HG02571 (cell line): ENCODE data around the gene PILRA.
"Not testable (repeated sequence)": the region's sequence is repeated elsewhere in the genome, so short reads cannot be mapped to it uniquely, and the experiment has no call there.

Source experiments
- ATAC-seq: cut with Tn5 transposase; IDR thresholded peaks from one replicate; pipeline ENCODE4 v1.9.1; 2021; ENCODE audit warnings: mild to moderate bottlenecking, moderate library complexity; ENCODE audit not compliant: unreplicated experiment

PILRA gene

DNA sequence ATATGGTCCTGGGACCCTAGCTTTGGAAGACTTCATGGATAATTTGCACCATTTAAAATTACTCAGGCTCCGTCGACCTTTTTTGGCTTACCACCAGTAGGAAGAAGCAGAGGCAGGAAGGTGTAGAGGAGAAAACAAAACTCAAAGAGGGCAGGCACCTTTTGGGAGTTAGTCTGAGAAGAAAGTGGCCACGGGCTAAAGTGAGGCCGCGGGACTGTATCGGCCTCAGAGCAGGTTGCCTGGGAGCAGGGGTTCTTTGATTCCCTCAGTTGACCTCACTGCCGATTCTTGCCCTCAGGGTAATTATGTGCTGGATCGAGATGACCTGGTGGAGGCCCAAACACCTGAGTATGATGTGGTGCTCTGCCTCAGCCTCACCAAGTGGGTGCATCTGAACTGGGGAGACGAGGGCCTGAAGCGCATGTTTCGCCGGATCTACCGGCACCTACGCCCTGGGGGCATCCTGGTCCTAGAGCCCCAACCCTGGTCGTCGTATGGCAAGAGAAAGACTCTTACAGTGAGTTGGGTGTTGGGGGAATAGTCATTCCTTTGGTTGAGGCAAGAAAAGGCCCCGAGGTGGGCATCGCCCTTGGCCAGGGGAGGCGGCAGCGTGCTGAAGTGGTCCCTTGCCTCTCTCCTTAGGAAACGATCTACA is 59.5 kb downstream of the PILRA start:
- no peak for ATAC-seq

DNA sequence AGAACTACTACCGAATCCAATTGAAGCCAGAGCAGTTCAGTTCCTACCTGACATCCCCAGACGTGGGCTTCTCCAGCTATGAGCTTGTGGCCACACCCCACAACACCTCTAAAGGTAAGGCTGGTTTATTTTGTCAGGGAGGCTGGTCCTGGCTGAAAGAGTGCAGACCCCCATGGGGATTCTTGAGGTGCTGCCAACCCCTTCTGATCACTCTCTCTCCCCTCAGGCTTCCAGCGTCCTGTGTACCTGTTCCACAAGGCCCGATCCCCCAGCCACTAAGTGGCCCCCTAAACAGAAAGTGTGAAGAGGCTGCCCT is 59.9 kb downstream of the PILRA start:
- no peak for ATAC-seq

DNA sequence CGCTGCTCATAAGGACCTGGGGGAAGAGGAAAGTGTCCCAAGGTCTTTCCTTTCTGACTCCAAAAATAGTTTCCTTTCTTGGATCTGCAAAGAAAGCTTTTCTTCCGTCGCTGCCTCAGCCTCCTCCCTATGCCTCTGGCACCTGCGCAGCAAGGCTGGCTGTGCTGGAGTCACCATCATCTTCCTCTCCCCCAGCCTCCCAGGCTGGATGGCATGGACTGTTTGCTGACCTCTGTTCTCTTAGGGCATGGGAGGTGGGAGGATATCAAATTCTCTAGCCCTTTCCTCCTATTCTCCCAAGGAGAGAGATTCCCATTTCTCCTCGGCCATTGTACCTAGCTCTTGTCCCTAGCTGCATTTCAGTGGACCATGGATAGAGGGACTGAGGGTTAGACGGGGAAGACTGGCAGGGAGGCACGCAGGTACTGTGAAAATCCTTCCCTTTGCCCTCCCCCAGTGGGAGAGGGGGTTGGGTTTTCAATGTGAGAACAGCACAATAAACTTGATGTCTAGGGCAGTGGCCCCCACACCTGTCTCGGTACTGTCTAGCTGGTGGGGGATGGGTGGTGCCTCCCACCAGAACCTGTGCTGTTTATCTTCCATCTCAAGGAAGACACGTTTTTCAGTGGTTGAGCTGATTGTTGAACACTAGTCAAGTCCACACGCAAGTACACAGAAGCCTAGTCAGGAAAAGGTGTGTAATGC is 60.5 kb downstream of the PILRA start:
- ATAC-seq, result no peak

DNA sequence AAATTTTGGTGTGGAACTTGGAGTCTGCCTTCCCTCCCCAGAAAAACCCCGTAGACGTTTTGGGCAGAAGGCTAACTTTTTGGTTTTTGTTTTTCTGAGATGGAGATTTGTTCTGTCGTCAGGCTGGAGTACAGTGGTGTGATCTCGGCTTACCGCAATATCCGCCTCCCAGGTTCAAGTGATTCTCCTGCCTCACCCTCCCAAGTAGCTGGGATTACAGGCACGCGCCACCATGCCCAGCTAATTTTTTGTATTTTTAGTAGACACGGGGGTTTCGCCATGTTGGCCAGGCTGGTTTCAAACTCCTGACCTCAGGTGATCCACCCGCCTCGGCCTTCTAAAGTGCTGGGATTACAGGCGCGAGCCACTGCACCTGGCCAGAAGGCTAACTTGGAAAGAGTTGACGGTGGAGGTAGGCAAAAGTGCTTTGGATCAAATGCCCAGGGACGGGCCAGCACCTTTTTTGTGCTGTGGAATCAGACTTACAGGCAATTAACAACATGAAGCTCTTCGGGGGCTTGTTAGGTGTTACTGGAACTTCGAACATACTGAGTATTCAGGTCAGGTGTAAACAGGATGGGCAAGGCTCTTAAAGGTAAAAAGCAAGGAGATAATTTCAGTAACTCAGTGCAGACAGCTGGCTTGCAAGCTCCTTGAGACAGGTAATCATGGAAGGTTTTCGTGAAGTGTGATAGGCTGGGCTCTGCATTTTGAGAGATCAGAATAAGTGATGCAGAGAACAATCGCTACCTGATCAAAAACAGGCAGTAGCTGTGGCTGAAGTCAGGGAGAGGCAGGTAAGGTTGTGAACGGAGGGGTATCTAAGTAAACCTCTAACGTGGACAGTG is 61.2 kb downstream of the PILRA start:
- ATAC-seq, result no peak

DNA sequence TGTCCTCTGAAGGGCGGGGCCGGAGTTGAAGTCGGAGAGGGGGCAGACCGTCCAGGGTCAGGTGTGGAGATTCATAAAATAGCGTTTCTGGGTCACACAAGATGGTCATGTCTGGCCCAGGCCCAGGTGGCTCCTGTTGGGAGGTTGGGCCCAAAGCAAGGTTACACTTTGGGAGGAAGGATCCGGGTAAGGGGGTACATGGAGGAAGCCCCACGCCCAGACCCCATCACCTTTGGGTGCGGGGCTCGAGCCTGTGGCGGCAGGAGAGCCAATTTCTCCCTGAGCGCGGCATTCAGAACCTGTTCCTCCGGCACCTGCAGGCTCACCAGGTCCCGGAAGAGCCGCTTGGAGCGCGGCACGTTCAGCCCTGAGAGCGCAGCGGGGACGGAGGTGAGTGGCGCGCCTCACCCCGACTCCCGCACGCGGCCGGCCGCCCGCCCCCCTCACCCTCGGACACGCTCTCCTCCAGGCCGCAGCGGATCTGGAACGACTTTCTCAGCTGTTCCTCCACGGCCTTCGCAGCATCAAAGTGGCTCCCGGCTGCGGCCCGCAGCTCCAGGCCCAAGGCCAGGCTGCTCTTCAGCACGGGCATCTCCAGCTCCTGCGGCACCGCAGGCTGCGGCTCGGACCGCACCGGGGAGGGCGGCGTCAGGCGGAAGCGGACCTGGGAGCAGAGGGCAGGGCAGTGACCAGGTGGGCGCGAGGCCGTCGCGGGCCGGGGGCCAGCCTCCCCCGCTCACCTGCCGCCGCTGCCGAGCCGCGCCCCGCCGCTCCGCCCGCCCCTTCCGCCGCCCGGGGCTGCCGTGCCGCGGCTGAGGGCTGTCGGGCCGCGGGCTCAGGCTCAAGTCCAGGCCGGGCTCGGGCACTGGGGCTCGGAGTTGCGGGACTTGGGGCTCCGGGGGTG is 62.4 kb downstream of the PILRA start:
- ATAC-seq, result peak; percentile 16

DNA sequence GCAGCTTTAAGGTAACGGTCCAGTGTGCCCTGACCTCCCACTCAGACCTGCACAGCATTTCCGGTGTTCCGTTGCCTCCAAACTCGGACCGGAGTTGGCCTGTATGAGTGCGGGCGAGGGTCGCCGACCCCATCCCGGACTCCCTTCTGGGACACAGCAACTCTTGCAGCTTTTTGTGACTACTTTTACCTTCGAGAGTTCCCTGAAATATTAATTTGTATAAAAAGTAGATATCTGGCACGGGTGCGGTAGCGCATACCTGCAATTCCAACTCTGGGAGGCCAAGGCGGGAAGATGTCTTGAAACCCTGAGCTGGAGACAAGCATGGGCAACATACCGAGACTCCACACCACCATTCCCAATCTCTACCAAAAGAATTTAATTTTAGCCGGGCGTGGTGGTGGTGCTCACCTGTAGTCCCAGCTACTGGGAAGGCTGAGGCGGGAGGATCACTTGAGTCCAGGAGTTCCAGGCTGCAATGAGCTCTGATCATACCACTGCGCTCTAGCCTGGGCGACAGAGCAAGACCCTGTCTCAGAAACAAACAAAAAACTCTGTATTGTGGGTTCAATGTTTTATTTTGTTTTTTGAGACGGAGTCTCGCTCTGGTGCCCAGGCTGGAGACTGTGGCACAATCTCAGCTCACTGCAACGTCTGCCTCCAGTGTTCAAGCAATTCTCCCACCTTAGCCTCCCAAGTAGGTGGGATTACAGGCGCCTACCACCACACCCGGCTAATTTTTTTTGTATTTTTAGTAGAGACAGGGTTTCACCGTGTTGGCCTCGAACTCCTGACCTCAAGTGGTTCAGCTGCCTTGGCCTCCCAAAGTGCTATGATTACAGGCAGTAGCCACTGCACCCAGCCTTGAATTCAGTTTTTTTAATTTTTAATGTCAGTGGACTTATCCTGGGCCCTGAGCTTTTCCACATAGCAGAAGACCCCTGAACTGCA is 64.1 kb downstream of the PILRA start:
- ATAC-seq, result no peak

DNA sequence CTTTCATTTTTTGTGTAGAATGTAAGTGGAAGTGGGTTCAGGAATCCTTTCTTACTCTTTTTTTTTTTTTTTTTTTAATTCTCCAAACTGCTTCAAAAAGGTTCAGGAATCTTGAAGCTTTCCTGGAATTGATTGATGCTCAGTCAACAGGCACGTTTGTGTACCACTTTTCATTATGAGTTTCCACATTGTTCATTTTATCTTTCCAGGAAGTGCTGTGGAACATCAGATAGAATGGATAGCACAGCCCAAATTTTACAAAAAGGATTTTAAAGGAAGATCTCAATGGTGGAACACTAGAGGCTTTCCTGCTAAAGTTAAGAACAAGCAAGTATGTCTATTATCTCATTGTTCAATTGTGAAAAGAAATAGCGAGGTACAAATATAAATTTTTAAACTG is 64.9 kb downstream of the PILRA start:
- ATAC-seq, result no peak

DNA sequence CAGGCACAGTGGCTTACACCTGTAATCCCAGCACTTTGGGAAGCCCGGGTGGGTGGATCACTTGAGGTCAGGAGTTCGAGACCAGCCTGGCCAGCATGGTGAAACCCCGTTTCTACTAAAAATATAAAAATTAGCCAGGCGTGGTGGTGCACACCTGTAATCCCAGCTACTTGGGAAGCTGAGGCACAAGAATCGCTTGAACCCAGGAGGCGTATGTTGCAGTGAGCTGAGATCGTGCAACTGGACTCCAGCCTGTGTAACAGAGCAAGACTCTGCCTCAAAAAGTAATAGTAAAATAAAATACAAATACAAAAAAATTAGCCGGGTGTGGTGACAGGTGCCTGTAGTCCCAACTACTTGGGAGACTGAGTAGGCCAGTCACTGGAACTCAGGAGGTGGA is 65.4 kb downstream of the PILRA start:
- not testable (repeated sequence) for ATAC-seq

DNA sequence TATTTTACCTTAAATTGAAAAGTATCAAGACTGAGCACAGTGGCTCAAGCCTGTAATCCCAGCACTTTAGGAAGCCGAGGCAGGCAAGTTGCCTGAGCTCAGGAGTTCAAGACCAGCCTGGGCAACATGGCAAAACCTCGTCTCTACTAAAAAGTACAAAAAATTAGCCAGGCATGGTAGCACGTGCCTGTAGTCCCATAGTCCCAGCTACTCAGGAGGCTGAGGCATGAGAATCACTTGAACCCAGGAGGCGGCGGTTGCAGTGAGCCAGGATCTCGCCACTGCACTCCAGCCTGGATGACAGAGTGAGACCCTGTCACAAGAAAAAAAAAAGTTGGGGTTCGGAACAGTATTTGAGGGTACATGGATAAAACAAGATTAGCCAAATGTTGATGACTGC is 66.0 kb downstream of the PILRA start:
- ATAC-seq, result not testable (repeated sequence)

DNA sequence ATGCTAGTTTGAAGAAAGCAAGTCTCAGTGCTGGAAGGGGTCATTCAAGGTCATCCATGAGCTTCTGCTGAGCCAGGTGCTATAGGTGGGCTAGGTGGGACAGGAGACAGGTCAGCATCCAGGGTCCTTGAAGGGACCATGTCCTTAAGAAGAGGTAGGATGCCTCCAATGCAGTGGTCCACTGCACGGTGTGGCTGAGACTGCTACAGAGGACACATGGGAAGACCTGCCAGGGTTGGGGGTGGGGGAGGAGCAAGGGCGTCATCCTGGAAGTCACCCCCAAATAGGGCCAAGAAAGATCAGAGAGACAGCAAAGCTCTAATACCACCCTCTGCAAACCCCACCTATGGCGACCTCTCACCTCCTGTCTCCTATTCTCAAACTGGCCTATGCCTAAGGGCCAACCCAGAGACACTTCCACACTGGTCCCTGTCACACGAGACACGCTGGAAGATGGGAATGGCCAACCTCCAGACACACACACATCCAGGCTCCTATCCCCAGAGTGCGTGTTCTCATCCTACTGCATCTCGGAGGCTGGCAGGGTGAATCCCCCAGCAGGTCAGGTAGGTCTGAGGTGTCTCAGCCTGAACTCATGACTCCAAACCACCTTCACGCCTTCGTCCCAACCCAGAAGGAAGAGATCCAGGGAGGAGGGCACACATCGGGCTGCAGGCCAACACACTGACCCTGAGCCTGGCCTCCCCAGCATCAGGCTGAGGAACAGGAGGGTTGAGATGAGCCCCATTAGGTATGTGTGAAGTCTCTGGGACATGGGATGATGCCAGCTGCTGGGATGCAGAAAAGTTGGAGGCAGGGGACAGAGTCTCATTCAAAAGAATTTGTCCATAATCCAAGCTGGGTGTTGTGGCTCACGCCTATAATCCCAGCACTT is 68.6 kb downstream of the PILRA start:
- no peak for ATAC-seq

DNA sequence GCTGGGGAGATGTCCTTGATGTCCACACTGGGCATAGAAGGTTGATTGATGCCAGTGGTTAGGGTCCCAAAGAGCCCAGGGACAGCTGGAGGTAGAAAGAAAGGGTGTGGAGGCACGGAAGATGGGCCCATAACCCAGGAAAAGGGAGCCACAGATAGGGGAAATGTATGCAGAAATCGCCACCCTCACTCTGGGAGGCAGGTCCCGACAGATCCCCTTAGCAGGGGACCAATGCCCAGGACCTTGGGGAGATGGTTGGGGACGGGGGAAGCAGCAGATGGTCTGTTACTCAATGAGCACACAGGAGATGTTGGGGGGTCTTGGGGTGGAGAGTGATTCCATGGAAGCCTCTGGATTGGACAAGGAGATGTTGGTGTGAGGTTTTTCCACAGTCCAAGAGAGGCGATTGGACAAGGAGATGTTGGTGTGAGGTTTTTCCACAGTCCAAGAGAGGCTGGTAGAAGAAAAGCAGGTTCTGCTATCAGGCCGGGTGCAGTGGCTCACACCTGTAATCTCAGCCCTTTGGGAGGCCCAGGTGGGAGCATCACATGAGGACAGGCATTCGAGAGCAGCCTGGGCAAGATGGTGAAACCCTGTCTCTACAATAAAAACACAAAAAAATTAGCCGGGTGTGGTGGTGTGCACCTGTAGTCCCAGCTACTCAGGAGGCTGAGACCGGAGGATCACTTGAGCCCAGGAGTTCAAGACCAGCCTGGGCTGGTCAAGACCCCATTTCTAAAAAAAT is 70.0 kb downstream of the PILRA start:
- ATAC-seq, result no peak

DNA sequence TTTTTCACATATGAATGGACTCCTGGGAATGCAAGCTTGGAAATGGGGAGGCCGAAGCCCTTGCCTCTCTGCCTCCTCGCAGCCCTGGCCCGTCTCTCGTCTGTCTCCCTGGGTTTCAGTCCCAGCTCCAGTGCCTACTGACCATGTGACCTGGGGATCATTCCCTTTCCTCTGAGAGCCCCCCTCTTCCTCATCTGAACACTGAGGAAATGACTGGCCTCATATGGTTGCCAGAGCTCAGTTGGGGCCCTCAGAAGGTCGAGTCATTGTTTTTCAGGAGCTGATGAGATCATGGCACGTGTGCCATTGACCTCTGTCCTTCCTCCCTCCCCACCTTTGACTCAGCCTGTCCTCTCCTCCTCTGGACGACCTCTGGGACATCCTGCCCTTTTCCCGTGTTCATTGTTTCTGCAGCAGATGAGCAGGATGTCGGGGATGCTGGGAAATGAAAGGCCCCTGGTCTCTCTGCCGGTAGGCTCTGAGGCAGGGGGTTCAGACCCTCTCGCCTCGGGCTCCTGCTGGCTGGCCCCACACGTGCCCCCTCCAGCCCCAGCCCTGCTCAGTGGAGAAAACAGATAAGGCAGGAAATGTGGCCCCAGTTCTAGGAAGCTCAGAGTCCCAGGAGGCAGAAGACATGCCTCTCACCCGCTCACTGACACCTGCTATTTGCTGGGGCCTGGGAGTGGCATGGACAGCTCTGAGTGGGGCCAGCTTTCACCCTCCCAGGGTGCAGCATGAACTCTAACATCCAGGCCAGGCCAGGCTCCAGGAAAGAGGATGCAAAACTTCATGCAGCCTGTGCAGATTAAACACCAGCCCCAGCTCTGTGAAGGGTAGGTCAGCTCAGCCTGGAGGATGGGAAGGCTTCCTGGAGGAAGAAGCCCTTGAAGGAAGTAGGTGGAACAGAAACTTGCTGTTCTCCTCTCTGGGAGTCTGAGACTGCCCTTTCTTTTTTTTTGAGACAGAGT is 71.3 kb downstream of the PILRA start:
- no peak for ATAC-seq

DNA sequence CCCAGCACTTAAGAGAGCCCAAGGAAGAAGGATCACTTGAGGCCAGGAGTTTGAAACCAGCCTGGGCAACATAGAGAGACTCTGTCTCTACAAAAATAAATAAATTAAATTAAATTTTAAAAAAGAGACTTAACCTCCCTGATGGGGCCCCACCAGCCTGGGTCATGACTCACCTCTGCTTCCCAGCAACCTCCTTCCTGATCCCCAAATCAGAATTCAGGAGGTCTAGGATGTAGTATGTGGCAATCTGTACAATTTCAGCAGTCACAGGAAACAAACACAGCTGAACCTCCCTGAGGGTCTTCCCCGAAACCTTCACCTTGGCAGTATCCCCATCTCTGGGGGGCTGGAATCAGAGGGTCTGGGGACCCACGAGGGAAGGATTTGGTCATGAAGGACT is 72.8 kb downstream of the PILRA start:
- ATAC-seq, result no peak

DNA sequence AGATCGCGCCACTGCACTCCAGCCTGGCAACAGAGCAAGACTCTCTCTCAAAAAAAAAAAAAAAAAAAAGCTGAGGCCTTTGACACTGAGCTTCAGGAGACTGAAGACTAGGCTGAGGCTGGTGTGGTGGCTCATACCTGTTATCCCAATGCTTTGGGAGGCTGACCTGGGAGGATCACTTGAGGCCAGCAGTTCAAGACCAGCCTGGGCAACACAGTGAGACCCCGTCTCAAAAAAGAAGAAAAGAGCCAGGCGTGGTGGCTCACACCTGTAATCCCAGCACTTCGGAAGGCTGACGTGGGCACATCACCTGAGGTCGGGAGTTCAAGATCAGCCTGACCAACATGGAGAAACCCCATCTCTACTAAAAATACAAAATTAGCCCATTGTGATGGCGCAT is 74.1 kb downstream of the PILRA start:
- ATAC-seq, result not testable (repeated sequence)

DNA sequence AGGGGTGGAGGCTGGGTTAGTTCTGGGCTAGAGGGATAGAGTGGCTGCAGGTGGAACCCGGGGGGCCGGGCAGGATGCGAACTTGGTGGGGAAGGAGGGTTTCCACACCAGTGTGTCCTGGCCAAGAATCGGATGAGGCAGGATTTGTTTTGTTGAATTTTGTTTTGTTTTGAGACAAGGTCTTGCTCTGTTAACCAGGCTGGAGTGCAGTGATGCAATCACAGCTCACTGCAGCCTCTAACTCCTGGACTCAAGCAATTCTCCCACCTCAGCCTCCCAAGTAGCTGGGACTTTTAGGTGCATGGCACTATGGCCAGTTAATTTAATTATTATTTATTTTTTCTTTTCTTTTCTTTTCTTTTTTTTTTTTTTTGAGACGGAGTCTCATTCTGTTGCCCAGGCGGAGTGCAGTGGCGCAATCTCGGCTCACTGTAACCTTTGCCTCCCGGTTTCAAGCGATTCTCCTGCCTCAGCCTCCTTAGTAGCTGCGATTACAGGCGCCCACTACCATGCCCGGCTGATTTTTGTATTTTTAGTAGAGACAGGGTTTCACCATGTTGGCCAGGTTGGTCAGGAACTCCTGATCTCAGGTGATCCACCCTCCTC is 76.0 kb downstream of the PILRA start:
- ATAC-seq, result no peak
